ENCODE measurements around the gene TRIM15.

The TRIM15 gene

DNA sequence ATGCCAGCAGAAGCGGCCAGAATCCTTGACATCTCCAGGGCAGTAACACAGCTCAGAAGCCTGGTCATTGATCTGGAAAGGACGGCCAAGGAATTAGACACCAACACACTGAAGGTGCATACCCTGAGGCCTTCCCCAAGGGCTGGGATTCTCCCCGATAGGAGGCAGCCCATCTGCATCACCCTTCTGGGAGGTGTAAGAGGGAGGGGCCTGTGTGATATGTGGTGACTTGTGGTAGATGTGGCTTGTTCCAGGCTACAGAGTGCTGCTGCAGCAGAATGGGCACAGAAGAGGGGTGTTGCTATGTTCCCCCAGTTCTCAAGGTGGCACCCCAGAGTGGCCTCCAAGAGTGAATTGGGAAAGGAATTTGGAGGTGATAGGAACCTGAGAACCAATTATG is 16.2 kb upstream of the TRIM15 start:
- Histone ChIP-seq H3K36me3 (ENCODE audit: control insufficient read depth, insufficient read depth, low read length) (no peaks in the 10 kb centered on the region), H3K9ac (ENCODE audit: low read depth, low read length) (no peak overlapping the region), H3K4me1 (ENCODE audit: control insufficient read depth, insufficient read depth, low read length) (peaks cover 8% of the 10 kb centered on the region; the same call in 1 of the 2 replicates), H3K9me3 (ENCODE audit: control insufficient read depth, insufficient read depth, low read length) (no peaks in the 10 kb centered on the region), H3K27me3 (ENCODE audit: control insufficient read depth, insufficient read depth, low read length) (0 out of 2 replicates have a peak, but pooled peaks cover 5% of the 10 kb centered on the region), H3K27ac (ENCODE audit: low read depth, low read length) (no peak overlapping the region), H3K4me3 (ENCODE audit: low read depth, low read length) (no peak overlapping the region)

DNA sequence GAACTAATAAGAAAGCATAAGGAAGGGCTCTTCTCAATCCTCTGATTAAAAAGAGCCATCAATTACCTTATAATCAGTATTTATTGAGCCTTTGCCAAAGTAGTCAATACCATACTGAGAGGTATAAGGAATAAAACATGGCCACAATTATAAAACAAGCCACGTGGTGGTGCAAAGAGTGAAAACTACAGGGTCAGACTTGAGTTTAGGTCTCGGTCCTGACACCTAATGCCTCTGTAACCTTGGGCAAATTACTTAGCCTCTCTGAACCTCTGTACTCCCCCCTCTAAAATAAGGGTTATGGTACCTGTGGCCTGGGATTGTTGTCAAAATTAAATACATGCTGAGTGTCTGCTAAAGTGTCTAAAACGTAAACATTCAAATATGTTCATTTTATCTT is 14.1 kb upstream of the TRIM15 start:
- no peak overlapping the region for H3K27ac ChIP-seq (ENCODE audit: low read depth, low read length)
- no peaks in the 10 kb centered on the region for H3K9me3 ChIP-seq (ENCODE audit: control insufficient read depth, insufficient read depth, low read length)
- peaks cover 8% of the 10 kb centered on the region; the same call in 1 of the 2 replicates for H3K4me1 ChIP-seq (ENCODE audit: control insufficient read depth, insufficient read depth, low read length)
- H3K36me3 ChIP-seq (ENCODE audit: control insufficient read depth, insufficient read depth, low read length), result no peaks in the 10 kb centered on the region
- 0 out of 2 replicates have a peak, but pooled peaks cover 5% of the 10 kb centered on the region for H3K27me3 ChIP-seq (ENCODE audit: control insufficient read depth, insufficient read depth, low read length)
- H3K9ac ChIP-seq (ENCODE audit: low read depth, low read length), result no peak overlapping the region
- no peak overlapping the region for H3K4me3 ChIP-seq (ENCODE audit: low read depth, low read length)

DNA sequence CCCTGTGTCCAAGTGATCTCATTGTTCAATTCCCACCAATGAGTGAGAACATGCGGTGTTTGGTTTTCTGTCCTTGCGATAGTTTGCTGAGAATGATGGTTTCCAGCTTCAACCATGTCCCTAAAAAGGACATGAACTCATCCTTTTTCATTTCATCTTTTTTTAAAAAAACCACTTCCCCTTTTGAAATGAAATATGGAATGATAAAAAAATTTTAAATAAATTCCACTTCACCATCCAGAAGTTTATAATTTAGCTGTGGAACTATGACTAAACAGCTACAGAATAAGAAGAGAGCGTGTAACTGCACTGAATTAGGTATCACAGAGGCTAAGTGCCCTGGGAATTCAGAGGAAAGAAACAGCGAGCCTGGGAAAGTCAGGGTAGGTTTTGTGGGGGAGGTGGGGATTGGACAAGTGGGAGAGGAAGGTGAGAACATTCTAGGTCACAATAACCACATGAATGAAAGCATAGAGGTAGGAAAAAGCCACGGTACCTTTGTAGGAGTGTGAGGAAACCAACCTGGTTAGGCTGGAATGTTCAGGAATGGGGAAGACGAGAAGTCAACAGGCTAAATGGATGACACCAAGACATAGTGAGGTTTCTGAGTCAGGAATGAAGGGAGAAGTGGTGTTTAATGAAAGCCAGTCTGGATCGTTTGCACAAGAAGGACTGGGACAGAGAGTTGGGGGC is 13.3 kb upstream of the TRIM15 start:
- Histone ChIP-seq H3K27ac (ENCODE audit: low read depth, low read length) (no peak overlapping the region), H3K4me1 (ENCODE audit: control insufficient read depth, insufficient read depth, low read length) (peaks cover 8% of the 10 kb centered on the region; the same call in 1 of the 2 replicates), H3K27me3 (ENCODE audit: control insufficient read depth, insufficient read depth, low read length) (0 out of 2 replicates have a peak, but pooled peaks cover 5% of the 10 kb centered on the region)

GRCh38 chr6:30150671-30151395 is 12.5 kb upstream of the TRIM15 start:
- Histone ChIP-seq H3K9me3 (ENCODE audit: control insufficient read depth, insufficient read depth, low read length) (no peaks in the 10 kb centered on the region), H3K27ac (ENCODE audit: low read depth, low read length) (no peak overlapping the region), H3K9ac (ENCODE audit: low read depth, low read length) (no peak overlapping the region), H3K36me3 (ENCODE audit: control insufficient read depth, insufficient read depth, low read length) (no peaks in the 10 kb centered on the region), H3K27me3 (ENCODE audit: control insufficient read depth, insufficient read depth, low read length) (0 out of 2 replicates have a peak, but pooled peaks cover 5% of the 10 kb centered on the region), H3K4me3 (ENCODE audit: low read depth, low read length) (no peak overlapping the region), H3K4me1 (ENCODE audit: control insufficient read depth, insufficient read depth, low read length) (peaks cover 2% of the 10 kb centered on the region; the same call in 1 of the 2 replicates)

More for the DNA sequence above, 13.3 kb upstream of the TRIM15 start:
- H3K9me3 ChIP-seq (ENCODE audit: control insufficient read depth, insufficient read depth, low read length), result no peaks in the 10 kb centered on the region
- H3K36me3 ChIP-seq (ENCODE audit: control insufficient read depth, insufficient read depth, low read length), result no peaks in the 10 kb centered on the region
- no peak overlapping the region for H3K4me3 ChIP-seq (ENCODE audit: low read depth, low read length)
- no peak overlapping the region for H3K9ac ChIP-seq (ENCODE audit: low read depth, low read length)

DNA sequence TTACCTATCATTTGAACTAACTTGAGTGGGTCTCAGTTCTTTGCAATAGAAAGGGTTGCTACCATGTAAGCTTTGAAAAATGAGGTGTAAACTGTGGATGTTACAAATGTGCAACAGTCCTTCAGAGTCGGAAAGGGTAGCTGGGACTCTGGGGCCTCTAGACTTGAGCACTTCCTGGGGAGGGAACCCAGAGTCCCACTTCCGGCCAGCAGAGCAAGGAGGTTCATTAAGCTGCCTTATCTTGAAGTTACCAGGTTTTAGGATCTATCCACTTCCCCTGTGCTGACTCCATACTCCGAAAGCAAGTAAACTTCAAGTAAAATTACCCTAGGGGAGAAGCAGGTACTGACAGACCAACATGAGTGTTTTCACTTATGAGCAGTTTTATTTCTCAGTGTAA is 11.8 kb upstream of the TRIM15 start:
- H3K36me3 ChIP-seq (ENCODE audit: control insufficient read depth, insufficient read depth, low read length), result no peaks in the 10 kb centered on the region
- H3K27me3 ChIP-seq (ENCODE audit: control insufficient read depth, insufficient read depth, low read length), result 0 out of 2 replicates have a peak, but pooled peaks cover 5% of the 10 kb centered on the region
- no peaks in the 10 kb centered on the region for H3K4me1 ChIP-seq (ENCODE audit: control insufficient read depth, insufficient read depth, low read length)
- no peak overlapping the region for H3K9ac ChIP-seq (ENCODE audit: low read depth, low read length)
- no peak overlapping the region for H3K4me3 ChIP-seq (ENCODE audit: low read depth, low read length)
- H3K27ac ChIP-seq (ENCODE audit: low read depth, low read length), result no peak overlapping the region
- H3K9me3 ChIP-seq (ENCODE audit: control insufficient read depth, insufficient read depth, low read length), result no peaks in the 10 kb centered on the region

DNA sequence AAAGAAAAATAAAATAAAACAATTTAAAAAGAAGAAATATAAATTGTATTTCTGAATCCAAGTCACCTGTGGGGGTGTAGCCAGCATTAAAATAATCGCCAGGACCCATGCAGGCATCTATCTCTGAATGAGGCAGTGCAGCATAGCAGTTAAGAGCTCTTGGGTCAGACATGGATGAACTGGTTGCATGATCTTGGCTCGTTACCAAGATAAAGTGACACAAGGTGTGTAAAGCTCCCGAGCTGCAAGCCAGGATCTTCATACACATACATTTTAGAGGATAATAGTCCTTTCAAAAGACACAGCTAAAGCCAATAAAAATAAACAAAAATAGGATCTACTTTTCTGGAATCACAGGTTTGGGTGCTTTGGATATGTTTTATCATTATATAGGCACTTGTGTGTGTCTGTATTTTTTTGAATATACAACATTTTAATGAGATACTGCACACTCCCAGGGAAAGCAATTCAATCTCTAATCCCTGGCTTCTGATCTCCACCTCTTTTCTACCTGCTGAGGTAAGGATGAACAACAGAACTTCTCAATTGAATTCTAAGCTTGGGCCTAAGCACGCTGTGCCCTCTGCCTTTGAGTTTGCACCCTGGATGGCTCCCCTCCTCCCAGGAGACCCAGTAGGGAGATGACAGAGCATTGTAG is 11.2 kb upstream of the TRIM15 start:
- no peaks in the 10 kb centered on the region for H3K9me3 ChIP-seq (ENCODE audit: control insufficient read depth, insufficient read depth, low read length)
- H3K9ac ChIP-seq (ENCODE audit: low read depth, low read length), result no peak overlapping the region
- H3K4me1 ChIP-seq (ENCODE audit: control insufficient read depth, insufficient read depth, low read length), result no peaks in the 10 kb centered on the region
- no peak overlapping the region for H3K27ac ChIP-seq (ENCODE audit: low read depth, low read length)
- no peaks in the 10 kb centered on the region for H3K36me3 ChIP-seq (ENCODE audit: control insufficient read depth, insufficient read depth, low read length)
- H3K27me3 ChIP-seq (ENCODE audit: control insufficient read depth, insufficient read depth, low read length), result 0 out of 2 replicates have a peak, but pooled peaks cover 5% of the 10 kb centered on the region
- no peak overlapping the region for H3K4me3 ChIP-seq (ENCODE audit: low read depth, low read length)

DNA sequence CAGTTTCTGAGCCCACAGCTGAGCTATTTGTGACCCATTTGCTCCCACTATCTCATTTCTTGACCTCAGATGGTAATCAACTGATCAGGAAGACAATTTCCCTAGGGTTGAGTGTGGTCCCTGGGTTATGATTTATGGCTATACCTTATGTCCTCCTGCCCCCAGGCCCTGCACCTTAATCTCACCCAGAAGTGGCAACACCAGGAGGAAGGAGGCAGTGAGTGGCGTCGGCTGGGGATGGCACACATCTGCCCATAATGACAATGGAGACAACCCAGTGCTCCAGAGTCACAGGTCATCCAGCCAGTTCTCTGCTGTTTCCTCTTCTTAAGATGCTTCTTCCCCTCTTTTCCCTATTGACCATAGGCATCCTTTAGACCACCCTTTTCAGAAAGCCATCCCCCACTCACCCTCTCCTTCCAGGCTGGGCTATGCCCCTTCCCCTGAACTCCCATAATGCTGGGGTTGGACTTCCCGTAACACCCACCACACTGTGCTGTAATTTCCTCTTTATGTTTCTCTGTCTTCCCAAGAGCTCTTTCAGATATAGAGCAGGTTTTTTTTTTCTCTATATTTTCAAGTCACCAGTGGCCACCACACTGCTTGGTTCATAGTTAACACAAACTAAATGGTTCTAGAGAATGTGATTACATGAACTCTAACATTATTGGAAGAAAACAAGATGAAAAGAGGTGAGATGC is 10.3 kb upstream of the TRIM15 start:
- Histone ChIP-seq H3K27ac (ENCODE audit: low read depth, low read length) (no peak overlapping the region), H3K4me1 (ENCODE audit: control insufficient read depth, insufficient read depth, low read length) (no peaks in the 10 kb centered on the region), H3K9ac (ENCODE audit: low read depth, low read length) (no peak overlapping the region), H3K36me3 (ENCODE audit: control insufficient read depth, insufficient read depth, low read length) (no peaks in the 10 kb centered on the region), H3K4me3 (ENCODE audit: low read depth, low read length) (no peak overlapping the region), H3K27me3 (ENCODE audit: control insufficient read depth, insufficient read depth, low read length) (0 out of 2 replicates have a peak, but pooled peaks cover 5% of the 10 kb centered on the region), H3K9me3 (ENCODE audit: control insufficient read depth, insufficient read depth, low read length) (no peaks in the 10 kb centered on the region)

DNA sequence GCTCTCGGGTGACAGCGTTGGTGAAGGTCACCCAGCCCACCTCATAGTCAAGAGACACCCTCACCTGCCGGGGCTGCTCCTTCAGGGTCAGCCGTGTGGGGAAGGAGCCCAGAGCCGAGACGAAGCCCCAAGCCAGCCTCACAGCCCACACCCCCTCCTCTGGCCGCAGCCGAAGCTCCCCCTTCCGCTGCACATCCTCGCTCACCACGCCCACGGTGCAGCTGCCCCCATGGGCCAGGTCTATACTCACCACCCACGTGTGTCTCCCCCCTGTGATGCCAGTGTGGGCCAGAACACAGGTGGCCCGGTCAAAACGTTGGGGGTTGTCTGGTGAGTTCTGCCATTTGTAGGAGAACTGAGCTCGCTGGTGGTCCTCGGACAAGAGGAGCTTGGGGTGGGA is 9.3 kb upstream of the TRIM15 start:
- H3K9me3 ChIP-seq (ENCODE audit: control insufficient read depth, insufficient read depth, low read length), result no peaks in the 10 kb centered on the region
- no peak overlapping the region for H3K9ac ChIP-seq (ENCODE audit: low read depth, low read length)
- H3K4me3 ChIP-seq (ENCODE audit: low read depth, low read length), result no peak overlapping the region
- peaks cover 10% of the 10 kb centered on the region; the same call in 1 of the 2 replicates for H3K27me3 ChIP-seq (ENCODE audit: control insufficient read depth, insufficient read depth, low read length)
- no peaks in the 10 kb centered on the region for H3K4me1 ChIP-seq (ENCODE audit: control insufficient read depth, insufficient read depth, low read length)
- H3K27ac ChIP-seq (ENCODE audit: low read depth, low read length), result no peak overlapping the region
- H3K36me3 ChIP-seq (ENCODE audit: control insufficient read depth, insufficient read depth, low read length), result no peaks in the 10 kb centered on the region

- Histone ChIP-seq H3K4me3 (ENCODE audit: low read depth, low read length) (no peak overlapping the region), H3K9ac (ENCODE audit: low read depth, low read length) (no peak overlapping the region), H3K27ac (ENCODE audit: low read depth, low read length) (no peak overlapping the region), H3K9me3 (ENCODE audit: control insufficient read depth, insufficient read depth, low read length) (no peaks in the 10 kb centered on the region), H3K36me3 (ENCODE audit: control insufficient read depth, insufficient read depth, low read length) (no peaks in the 10 kb centered on the region), H3K4me1 (ENCODE audit: control insufficient read depth, insufficient read depth, low read length) (no peaks in the 10 kb centered on the region), H3K27me3 (ENCODE audit: control insufficient read depth, insufficient read depth, low read length) (peaks cover 10% of the 10 kb centered on the region; the same call in 1 of the 2 replicates)
Measured at GRCh38 chr6:30154709-30155519, 8.4 kb upstream of the TRIM15 start.

All from HUES48 (cell line).